ENCODE results near the gene TMCO4. TPM values are rescaled to one million over a fixed set of nuclear protein-coding genes. Genes with fewer than 3 reads are reported as not detected.

TMCO4 gene
- total RNA-seq, 1 donor from 2014 or later, result 1.8 TPM

DNA sequence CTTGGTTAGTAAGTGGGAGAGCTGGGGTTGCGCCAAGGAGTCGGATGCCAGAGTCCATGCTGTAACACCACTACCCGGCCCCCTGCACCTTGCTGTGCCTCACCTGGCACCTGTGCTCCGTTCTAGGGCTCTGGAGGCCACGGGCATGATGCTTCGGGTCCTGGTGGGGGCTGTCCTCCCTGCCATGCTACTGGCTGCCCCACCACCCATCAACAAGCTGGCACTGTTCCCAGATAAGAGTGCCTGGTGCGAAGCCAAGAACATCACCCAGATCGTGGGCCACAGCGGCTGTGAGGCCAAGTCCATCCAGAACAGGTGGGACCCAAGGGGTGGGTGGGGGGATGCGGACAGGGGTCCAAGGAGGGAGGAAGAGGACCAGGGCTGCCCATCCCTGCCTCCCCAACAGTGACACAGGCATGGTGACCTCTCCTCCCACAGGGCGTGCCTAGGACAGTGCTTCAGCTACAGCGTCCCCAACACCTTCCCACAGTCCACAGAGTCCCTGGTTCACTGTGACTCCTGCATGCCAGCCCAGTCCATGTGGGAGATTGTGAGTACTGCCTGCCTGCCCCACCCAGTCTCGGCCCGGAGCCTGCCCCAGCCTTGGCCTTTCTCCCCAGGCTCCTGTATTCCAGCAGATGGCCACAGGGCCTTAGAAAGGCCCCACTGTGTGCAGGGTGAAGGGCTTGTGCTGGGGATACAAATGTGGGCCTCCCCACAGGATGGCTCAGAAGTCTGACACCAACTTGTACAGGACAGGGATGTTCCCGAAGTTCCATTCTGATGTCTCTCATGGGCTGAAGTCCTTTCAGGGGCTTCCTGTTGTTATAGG lies 144.6 kb downstream of the TMCO4 start:
- no peak overlapping the region for H2AFZ ChIP-seq (ENCODE audit: low read depth, low read length)
- Mint-ChIP-seq H3K27ac (ENCODE audit: unreplicated experiment) (no peak overlapping the region), H3K36me3 (ENCODE audit: low read depth, unreplicated experiment) (peaks cover 4% of the 10 kb centered on the region), H3K9me3 (ENCODE audit: unreplicated experiment) (no peaks in the 10 kb centered on the region), H3K27me3 (ENCODE audit: low read depth, unreplicated experiment) (peaks cover 2% of the 10 kb centered on the region), H3K4me1 (ENCODE audit: low read depth, unreplicated experiment) (peaks cover 8% of the 10 kb centered on the region), H3K4me3 (ENCODE audit: unreplicated experiment) (no peak overlapping the region)
- no peaks in the 10 kb centered on the region for H3K9me3 ChIP-seq (ENCODE audit: insufficient read depth, low read depth, low read length)
- peaks cover 33% of the 10 kb centered on the region for H3K4me1 ChIP-seq (ENCODE audit: insufficient read depth, low read length)
- no peak overlapping the region for H3K4me3 ChIP-seq (ENCODE audit: insufficient read depth, low read depth, low read length)
- H3K27ac ChIP-seq (ENCODE audit: low read depth, low read length), result no peak overlapping the region
- no peaks in the 10 kb centered on the region for H3K27me3 ChIP-seq (ENCODE audit: insufficient read depth, low read length)
- TF ChIP-seq, protein P1, sequence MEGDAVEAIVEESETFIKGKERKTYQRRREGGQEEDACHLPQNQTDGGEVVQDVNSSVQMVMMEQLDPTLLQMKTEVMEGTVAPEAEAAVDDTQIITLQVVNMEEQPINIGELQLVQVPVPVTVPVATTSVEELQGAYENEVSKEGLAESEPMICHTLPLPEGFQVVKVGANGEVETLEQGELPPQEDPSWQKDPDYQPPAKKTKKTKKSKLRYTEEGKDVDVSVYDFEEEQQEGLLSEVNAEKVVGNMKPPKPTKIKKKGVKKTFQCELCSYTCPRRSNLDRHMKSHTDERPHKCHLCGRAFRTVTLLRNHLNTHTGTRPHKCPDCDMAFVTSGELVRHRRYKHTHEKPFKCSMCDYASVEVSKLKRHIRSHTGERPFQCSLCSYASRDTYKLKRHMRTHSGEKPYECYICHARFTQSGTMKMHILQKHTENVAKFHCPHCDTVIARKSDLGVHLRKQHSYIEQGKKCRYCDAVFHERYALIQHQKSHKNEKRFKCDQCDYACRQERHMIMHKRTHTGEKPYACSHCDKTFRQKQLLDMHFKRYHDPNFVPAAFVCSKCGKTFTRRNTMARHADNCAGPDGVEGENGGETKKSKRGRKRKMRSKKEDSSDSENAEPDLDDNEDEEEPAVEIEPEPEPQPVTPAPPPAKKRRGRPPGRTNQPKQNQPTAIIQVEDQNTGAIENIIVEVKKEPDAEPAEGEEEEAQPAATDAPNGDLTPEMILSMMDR (IDR thresholded peaks at IDR 0.05; ENCODE audit: insufficient read depth, low read depth, low read length), result no peak
- no peak for TF ChIP-seq EZH2 (IDR thresholded peaks at IDR 0.05; ENCODE audit: insufficient read depth, low read length)
- DNase-seq (ENCODE audit: low read depth) (no peak), FAIRE-seq (no peak)
- H3K4me2 ChIP-seq (ENCODE audit: low read length), result no peak overlapping the region
- H3K9ac ChIP-seq (ENCODE audit: low read length), result peak overlapping the region; percentile 40
- H4K20me1 ChIP-seq (ENCODE audit: insufficient read depth, low read length), result peaks cover 71% of the 10 kb centered on the region
- no peaks in the 10 kb centered on the region for H3K36me3 ChIP-seq (ENCODE audit: insufficient read depth, low read length)
- H3K79me2 ChIP-seq (ENCODE audit: insufficient read depth, low read length), result peaks cover 30% of the 10 kb centered on the region

DNA sequence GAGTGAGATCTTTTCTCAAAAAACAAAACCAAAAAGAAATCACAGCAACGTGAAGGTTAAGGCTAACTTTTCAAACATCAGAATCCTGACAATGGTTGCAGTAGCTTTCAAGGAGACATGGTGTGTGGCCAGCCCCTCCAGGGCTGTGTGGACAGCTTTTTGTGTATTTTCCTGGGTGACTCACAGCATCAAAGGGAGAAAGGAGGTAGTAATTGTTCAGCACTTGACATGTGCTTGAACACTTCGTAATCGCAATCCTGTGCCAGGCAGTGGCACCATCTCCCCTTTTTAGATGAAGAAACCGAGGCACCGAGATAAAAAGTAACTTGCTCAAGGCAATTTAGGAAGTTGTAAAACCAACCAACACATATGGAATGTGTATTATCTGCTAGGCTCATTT lies 145.3 kb downstream of the TMCO4 start:
- Mint-ChIP-seq H3K27ac (ENCODE audit: unreplicated experiment) (no peak overlapping the region), H3K4me1 (ENCODE audit: low read depth, unreplicated experiment) (peaks cover 4% of the 10 kb centered on the region), H3K27me3 (ENCODE audit: low read depth, unreplicated experiment) (peaks cover 2% of the 10 kb centered on the region), H3K4me3 (ENCODE audit: unreplicated experiment) (no peak overlapping the region), H3K36me3 (ENCODE audit: low read depth, unreplicated experiment) (peaks cover 4% of the 10 kb centered on the region), H3K9me3 (ENCODE audit: unreplicated experiment) (no peaks in the 10 kb centered on the region)
- Histone ChIP-seq H3K36me3 (ENCODE audit: insufficient read depth, low read length) (no peaks in the 10 kb centered on the region), H3K4me3 (ENCODE audit: insufficient read depth, low read depth, low read length) (no peak overlapping the region), H3K27me3 (ENCODE audit: insufficient read depth, low read length) (no peaks in the 10 kb centered on the region), H3K4me1 (ENCODE audit: insufficient read depth, low read length) (peaks cover 29% of the 10 kb centered on the region), H4K20me1 (ENCODE audit: insufficient read depth, low read length) (peaks cover 73% of the 10 kb centered on the region), H3K9ac (ENCODE audit: low read length) (peak overlapping the region; percentile 40), H3K79me2 (ENCODE audit: insufficient read depth, low read length) (peaks cover 36% of the 10 kb centered on the region), H3K9me3 (ENCODE audit: insufficient read depth, low read depth, low read length) (no peaks in the 10 kb centered on the region), H3K27ac (ENCODE audit: low read depth, low read length) (no peak overlapping the region), H2AFZ (ENCODE audit: low read depth, low read length) (no peak overlapping the region), H3K4me2 (ENCODE audit: low read length) (peak overlapping the region; percentile 19)
- FAIRE-seq (peak; percentile 52), DNase-seq (ENCODE audit: low read depth) (no peak)
- no peak for TF ChIP-seq EZH2 (IDR thresholded peaks at IDR 0.05; ENCODE audit: insufficient read depth, low read length)
- TF ChIP-seq, protein P1 (IDR thresholded peaks at IDR 0.05; ENCODE audit: insufficient read depth, low read depth, low read length), result no peak
